Measurements from ENCODE around the gene TNFRSF13B. TPM values are rescaled to one million over a fixed set of nuclear protein-coding genes. Genes with fewer than 3 reads are reported as not detected.

TNFRSF13B gene
- total and polyA plus RNA-seq, 2 donors (not counting 3 experiments of a cell fraction or from before 2014, with no cell fraction given) = not detected

- Histone ChIP-seq H3K9me3 (replicated peaks; ENCODE audit: control insufficient read depth, insufficient read depth, low read length) (no peaks in the 10 kb centered on the region), H2AFZ (ENCODE audit: low read depth, low read length) (no peak overlapping the region), H3K27ac (ENCODE audit: insufficient read depth, low read depth, low read length) (no peak overlapping the region), H3K36me3 (ENCODE audit: control insufficient read depth in 2 of 2, extremely low read depth in 1 of 2, insufficient read depth in 2 of 2, low read length in 2 of 2) (no peaks in the 10 kb centered on the region), H3K4me1 (ENCODE audit: control insufficient read depth, extremely low read depth, insufficient read depth, low read length) (no peaks in the 10 kb centered on the region), H3K9me1 (replicated peaks; ENCODE audit: control insufficient read depth, extremely low read depth, insufficient read depth, low read length) (no peaks in the 10 kb centered on the region), H3K4me2 (ENCODE audit: insufficient read depth, low read length) (no peak overlapping the region), H3K9ac (replicated peaks; ENCODE audit: extremely low read depth, insufficient read depth, low read length) (no peak overlapping the region), H3K4me3 (replicated peaks in 1 of 3; ENCODE audit: insufficient read depth in 1 of 3, low read depth in 1 of 3, low read length in 3 of 3) (no peak overlapping the region), H3K79me2 (ENCODE audit: control insufficient read depth, insufficient read depth, low read length) (no peaks in the 10 kb centered on the region), H3K27me3 (ENCODE audit: control insufficient read depth in 2 of 2, insufficient read depth in 2 of 2, low read length in 2 of 2) (peaks cover 0 to 5% of the 10 kb centered on the region in 2 experiments), H4K20me1 (replicated peaks; ENCODE audit: control insufficient read depth, extremely low read depth, insufficient read depth, low read length) (no peaks in the 10 kb centered on the region)
- POLR2A ChIA-PET = no interaction called here
- no TSS peak for BruUV-seq (replicated peaks)
- FAIRE-seq = peak; percentile 28
- dilution Hi-C loops (cut with MboI; ENCODE audit: extremely low pct_ligation_motif_present, low sequenced_read_pairs) (no loop called here), intact Hi-C loops (cut with micrococcal nuclease) (no loop called here)
- TF ChIP-seq FOS (IDR thresholded peaks at IDR 0.05; ENCODE audit: borderline replicate concordance, insufficient read depth, low read length) (no peak), POLR2AphosphoS5 (IDR thresholded peaks at IDR 0.05; ENCODE audit: insufficient read depth, low read depth, low read length) (no peak), POLR2A (IDR thresholded peaks at IDR 0.05; ENCODE audit: low read depth, low read length) (no peak)
- CTCF ChIA-PET = interaction anchor here (0.7 kb wide), 1 partner anchor 23 kb away, joined by 3 read pairs; no protein-coding TSS in a partner anchor
- DNase-seq (ENCODE audit: low read depth, low spot score) = no peak
Measured at GRCh38 chr17:16968786-16969185, 3.1 kb downstream of the TNFRSF13B start.

GRCh38 chr17:16962804-16963203 lies 9.1 kb downstream of the TNFRSF13B start:
- no peak overlapping the region for H3K4me2 ChIP-seq (ENCODE audit: insufficient read depth, low read length)
- intact Hi-C loops (cut with micrococcal nuclease) (no loop called here), dilution Hi-C loops (cut with MboI; ENCODE audit: extremely low pct_ligation_motif_present, low sequenced_read_pairs) (no loop called here)
- H3K9ac ChIP-seq (replicated peaks; ENCODE audit: extremely low read depth, insufficient read depth, low read length) = no peak overlapping the region
- ChIA-PET POLR2A (no interaction called here), CTCF (no interaction called here)
- H3K27ac ChIP-seq (ENCODE audit: insufficient read depth, low read depth, low read length) = no peak overlapping the region
- no peak for DNase-seq (ENCODE audit: low read depth, low spot score)
- no peaks in the 10 kb centered on the region for H3K9me3 ChIP-seq (replicated peaks; ENCODE audit: control insufficient read depth, insufficient read depth, low read length)
- peaks cover 10 to 18% of the 10 kb centered on the region in 2 experiments for H3K27me3 ChIP-seq (ENCODE audit: control insufficient read depth in 2 of 2, insufficient read depth in 2 of 2, low read length in 2 of 2)
- no peaks in the 10 kb centered on the region for H3K4me1 ChIP-seq (ENCODE audit: control insufficient read depth, extremely low read depth, insufficient read depth, low read length)
- no peaks in the 10 kb centered on the region for H3K9me1 ChIP-seq (replicated peaks; ENCODE audit: control insufficient read depth, extremely low read depth, insufficient read depth, low read length)
- no peak overlapping the region for H3K4me3 ChIP-seq (replicated peaks in 1 of 3; ENCODE audit: insufficient read depth in 1 of 3, low read depth in 1 of 3, low read length in 3 of 3)
- BruUV-seq (replicated peaks) = no TSS peak
- no peak for FAIRE-seq
- H4K20me1 ChIP-seq (replicated peaks; ENCODE audit: control insufficient read depth, extremely low read depth, insufficient read depth, low read length) = no peaks in the 10 kb centered on the region
- no peak overlapping the region for H2AFZ ChIP-seq (ENCODE audit: low read depth, low read length)
- H3K36me3 ChIP-seq (ENCODE audit: control insufficient read depth in 2 of 2, extremely low read depth in 1 of 2, insufficient read depth in 2 of 2, low read length in 2 of 2) = no peaks in the 10 kb centered on the region
- TF ChIP-seq FOS (IDR thresholded peaks at IDR 0.05; ENCODE audit: borderline replicate concordance, insufficient read depth, low read length) (no peak), POLR2AphosphoS5 (IDR thresholded peaks at IDR 0.05; ENCODE audit: insufficient read depth, low read depth, low read length) (no peak), JUN (IDR thresholded peaks at IDR 0.05; ENCODE audit: borderline replicate concordance, insufficient read depth, insufficient read length, low read depth) (no peak), EZH2 (IDR thresholded peaks at IDR 0.05; ENCODE audit: borderline replicate concordance, low read depth, low read length, severe bottlenecking) (no peak), CTCF (IDR thresholded peaks at IDR 0.05; ENCODE audit: extremely low read depth in 1 of 2, insufficient read depth in 1 of 2, low read depth in 1 of 2, low read length in 2 of 2) (no peak), MAX (IDR thresholded peaks at IDR 0.05; ENCODE audit: insufficient read depth, insufficient read length) (no peak), POLR2A (IDR thresholded peaks at IDR 0.05; ENCODE audit: low read depth, low read length) (no peak), MYC (IDR thresholded peaks at IDR 0.05; ENCODE audit: low read depth, low read length) (no peak), GATA2 (IDR thresholded peaks at IDR 0.05; ENCODE audit: insufficient read depth, insufficient read length, low read depth, low read length) (no peak)
- H3K79me2 ChIP-seq (ENCODE audit: control insufficient read depth, insufficient read depth, low read length) = no peaks in the 10 kb centered on the region
